ENCODE measurements around the gene TH. TPM values are rescaled to one million over a fixed set of nuclear protein-coding genes. Genes with fewer than 3 reads are reported as not detected.

TH gene
- total and polyA plus RNA-seq, 2 experiments from 2014 or later: 0.34 TPM; not detected in 1

DNA sequence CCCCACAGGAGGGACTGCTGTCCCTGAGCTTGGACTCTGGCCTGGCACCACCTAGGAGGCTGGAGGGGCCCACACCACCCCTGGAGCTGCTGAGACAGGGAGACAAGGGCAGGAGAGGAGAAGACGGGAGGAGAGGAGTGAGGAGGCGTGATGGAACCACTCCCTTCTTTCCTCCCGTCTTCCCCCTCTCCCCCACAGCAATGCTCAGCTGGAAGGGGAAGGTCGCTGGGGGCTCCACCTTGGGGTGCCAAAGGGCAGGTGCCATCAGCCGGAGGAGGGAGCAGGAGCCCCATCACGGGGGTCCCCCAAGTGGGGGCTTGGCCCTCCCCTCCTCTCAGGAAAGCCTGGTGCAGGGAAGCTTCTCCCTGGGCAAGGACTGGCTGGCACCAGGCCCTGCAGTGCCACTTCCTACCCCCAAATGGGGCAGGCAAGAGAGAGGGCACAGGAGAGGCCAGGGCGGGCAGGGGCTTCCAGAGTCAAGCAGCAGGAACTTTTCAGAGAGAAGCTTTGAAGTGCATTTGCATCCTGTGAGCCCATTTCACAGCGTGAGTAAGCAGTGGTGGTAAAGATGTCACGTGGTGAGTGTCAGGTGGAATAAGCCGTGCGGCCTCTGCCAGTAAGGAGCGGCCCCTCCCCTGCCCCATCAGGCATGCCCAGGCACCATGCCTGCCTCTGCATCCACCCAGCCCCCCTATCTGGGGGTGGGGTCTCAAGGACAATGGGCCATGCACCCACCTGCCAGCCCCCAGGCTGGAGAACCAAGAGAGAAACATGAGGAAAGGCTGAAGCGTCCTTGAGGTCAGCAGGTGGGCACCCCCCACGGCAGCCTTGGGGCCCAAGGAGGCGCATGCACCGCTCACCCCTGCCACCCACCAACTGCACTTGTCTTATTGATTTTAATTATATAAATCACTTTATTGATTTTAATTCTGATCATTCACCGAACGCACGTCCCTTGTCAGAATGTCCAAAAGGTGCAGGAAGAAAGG lies 37.3 kb downstream of the TH start:
- Mint-ChIP-seq H3K27ac (no peak overlapping the region), H3K27me3 (ENCODE audit: insufficient read depth, low read depth, poor library complexity) (peaks cover 59% of the 10 kb centered on the region), H3K36me3 (ENCODE audit: low read depth) (no peaks in the 10 kb centered on the region), H3K4me3 (no peak overlapping the region), H3K9me3 (no peaks in the 10 kb centered on the region), H3K4me1 (peaks cover 9% of the 10 kb centered on the region; the same call in 2 of the 3 replicates)
- H3K36me3 ChIP-seq (ENCODE audit: insufficient read depth): no peaks in the 10 kb centered on the region
- no peak overlapping the region for H3K4me3 ChIP-seq
- ATAC-seq (no peak), DNase-seq (ENCODE audit: low spot score) (no peak)
- H3K9me2 ChIP-seq (ENCODE audit: insufficient read depth): no peaks in the 10 kb centered on the region
- no peaks in the 10 kb centered on the region for H3K79me2 ChIP-seq (replicated peaks; ENCODE audit: insufficient read depth)
- peaks cover 39% of the 10 kb centered on the region for H3K27me3 ChIP-seq (ENCODE audit: insufficient read depth)
- no peak overlapping the region for H3K4me2 ChIP-seq
- TF ChIP-seq EZH2 (IDR thresholded peaks at IDR 0.05; ENCODE audit: low read depth, unreplicated experiment) (no peak), STAT1 (IDR thresholded peaks at IDR 0.05; ENCODE audit: unreplicated experiment) (no peak), NANOG (IDR thresholded peaks at IDR 0.05; ENCODE audit: borderline replicate concordance) (no peak)
- TF ChIP-seq, protein P1, sequence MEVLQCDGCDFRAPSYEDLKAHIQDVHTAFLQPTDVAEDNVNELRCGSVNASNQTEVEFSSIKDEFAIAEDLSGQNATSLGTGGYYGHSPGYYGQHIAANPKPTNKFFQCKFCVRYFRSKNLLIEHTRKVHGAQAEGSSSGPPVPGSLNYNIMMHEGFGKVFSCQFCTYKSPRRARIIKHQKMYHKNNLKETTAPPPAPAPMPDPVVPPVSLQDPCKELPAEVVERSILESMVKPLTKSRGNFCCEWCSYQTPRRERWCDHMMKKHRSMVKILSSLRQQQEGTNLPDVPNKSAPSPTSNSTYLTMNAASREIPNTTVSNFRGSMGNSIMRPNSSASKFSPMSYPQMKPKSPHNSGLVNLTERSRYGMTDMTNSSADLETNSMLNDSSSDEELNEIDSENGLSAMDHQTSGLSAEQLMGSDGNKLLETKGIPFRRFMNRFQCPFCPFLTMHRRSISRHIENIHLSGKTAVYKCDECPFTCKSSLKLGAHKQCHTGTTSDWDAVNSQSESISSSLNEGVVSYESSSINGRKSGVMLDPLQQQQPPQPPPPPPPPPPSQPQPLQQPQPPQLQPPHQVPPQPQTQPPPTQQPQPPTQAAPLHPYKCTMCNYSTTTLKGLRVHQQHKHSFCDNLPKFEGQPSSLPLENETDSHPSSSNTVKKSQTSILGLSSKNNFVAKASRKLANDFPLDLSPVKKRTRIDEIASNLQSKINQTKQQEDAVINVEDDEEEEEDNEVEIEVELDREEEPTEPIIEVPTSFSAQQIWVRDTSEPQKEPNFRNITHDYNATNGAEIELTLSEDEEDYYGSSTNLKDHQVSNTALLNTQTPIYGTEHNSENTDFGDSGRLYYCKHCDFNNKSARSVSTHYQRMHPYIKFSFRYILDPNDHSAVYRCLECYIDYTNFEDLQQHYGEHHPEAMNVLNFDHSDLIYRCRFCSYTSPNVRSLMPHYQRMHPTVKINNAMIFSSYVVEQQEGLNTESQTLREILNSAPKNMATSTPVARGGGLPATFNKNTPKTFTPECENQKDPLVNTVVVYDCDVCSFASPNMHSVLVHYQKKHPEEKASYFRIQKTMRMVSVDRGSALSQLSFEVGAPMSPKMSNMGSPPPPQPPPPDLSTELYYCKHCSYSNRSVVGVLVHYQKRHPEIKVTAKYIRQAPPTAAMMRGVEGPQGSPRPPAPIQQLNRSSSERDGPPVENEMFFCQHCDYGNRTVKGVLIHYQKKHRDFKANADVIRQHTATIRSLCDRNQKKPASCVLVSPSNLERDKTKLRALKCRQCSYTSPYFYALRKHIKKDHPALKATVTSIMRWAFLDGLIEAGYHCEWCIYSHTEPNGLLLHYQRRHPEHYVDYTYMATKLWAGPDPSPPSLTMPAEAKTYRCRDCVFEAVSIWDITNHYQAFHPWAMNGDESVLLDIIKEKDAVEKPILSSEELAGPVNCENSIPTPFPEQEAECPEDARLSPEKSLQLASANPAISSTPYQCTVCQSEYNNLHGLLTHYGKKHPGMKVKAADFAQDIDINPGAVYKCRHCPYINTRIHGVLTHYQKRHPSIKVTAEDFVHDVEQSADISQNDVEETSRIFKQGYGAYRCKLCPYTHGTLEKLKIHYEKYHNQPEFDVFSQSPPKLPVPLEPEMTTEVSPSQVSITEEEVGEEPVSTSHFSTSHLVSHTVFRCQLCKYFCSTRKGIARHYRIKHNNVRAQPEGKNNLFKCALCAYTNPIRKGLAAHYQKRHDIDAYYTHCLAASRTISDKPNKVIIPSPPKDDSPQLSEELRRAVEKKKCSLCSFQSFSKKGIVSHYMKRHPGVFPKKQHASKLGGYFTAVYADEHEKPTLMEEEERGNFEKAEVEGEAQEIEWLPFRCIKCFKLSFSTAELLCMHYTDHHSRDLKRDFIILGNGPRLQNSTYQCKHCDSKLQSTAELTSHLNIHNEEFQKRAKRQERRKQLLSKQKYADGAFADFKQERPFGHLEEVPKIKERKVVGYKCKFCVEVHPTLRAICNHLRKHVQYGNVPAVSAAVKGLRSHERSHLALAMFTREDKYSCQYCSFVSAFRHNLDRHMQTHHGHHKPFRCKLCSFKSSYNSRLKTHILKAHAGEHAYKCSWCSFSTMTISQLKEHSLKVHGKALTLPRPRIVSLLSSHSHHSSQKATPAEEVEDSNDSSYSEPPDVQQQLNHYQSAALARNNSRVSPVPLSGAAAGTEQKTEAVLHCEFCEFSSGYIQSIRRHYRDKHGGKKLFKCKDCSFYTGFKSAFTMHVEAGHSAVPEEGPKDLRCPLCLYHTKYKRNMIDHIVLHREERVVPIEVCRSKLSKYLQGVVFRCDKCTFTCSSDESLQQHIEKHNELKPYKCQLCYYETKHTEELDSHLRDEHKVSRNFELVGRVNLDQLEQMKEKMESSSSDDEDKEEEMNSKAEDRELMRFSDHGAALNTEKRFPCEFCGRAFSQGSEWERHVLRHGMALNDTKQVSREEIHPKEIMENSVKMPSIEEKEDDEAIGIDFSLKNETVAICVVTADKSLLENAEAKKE (CRISPR knock-in tag; IDR thresholded peaks at IDR 0.05): no peak
- TF ChIP-seq, protein P2, sequence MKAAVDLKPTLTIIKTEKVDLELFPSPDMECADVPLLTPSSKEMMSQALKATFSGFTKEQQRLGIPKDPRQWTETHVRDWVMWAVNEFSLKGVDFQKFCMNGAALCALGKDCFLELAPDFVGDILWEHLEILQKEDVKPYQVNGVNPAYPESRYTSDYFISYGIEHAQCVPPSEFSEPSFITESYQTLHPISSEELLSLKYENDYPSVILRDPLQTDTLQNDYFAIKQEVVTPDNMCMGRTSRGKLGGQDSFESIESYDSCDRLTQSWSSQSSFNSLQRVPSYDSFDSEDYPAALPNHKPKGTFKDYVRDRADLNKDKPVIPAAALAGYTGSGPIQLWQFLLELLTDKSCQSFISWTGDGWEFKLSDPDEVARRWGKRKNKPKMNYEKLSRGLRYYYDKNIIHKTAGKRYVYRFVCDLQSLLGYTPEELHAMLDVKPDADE (IDR thresholded peaks at IDR 0.05): no peak
- TF ChIP-seq, protein P3, sequence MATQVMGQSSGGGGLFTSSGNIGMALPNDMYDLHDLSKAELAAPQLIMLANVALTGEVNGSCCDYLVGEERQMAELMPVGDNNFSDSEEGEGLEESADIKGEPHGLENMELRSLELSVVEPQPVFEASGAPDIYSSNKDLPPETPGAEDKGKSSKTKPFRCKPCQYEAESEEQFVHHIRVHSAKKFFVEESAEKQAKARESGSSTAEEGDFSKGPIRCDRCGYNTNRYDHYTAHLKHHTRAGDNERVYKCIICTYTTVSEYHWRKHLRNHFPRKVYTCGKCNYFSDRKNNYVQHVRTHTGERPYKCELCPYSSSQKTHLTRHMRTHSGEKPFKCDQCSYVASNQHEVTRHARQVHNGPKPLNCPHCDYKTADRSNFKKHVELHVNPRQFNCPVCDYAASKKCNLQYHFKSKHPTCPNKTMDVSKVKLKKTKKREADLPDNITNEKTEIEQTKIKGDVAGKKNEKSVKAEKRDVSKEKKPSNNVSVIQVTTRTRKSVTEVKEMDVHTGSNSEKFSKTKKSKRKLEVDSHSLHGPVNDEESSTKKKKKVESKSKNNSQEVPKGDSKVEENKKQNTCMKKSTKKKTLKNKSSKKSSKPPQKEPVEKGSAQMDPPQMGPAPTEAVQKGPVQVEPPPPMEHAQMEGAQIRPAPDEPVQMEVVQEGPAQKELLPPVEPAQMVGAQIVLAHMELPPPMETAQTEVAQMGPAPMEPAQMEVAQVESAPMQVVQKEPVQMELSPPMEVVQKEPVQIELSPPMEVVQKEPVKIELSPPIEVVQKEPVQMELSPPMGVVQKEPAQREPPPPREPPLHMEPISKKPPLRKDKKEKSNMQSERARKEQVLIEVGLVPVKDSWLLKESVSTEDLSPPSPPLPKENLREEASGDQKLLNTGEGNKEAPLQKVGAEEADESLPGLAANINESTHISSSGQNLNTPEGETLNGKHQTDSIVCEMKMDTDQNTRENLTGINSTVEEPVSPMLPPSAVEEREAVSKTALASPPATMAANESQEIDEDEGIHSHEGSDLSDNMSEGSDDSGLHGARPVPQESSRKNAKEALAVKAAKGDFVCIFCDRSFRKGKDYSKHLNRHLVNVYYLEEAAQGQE (IDR thresholded peaks at IDR 0.05; ENCODE audit: unreplicated experiment): no peak
- H4K20me1 ChIP-seq (replicated peaks; ENCODE audit: insufficient read depth): no peaks in the 10 kb centered on the region
- no peak overlapping the region for H2AFZ ChIP-seq
- H3K27ac ChIP-seq (ENCODE audit: low read depth): no peak overlapping the region
- no peaks in the 10 kb centered on the region for H3F3A ChIP-seq (replicated peaks; ENCODE audit: low read depth)
- peaks cover 3% of the 10 kb centered on the region; the same call in 1 of the 2 replicates for H3K4me1 ChIP-seq (ENCODE audit: insufficient read depth)

Measured in GM23338 (cell line).